GM21526 (cell line): ENCODE results near the gene ICAM3.
"Not testable (repeated sequence)": the region's sequence is repeated elsewhere in the genome, so short reads cannot be mapped to it uniquely, and the experiment has no call there.

Experiments used
- ATAC-seq: cut with Tn5 transposase; IDR thresholded peaks from one replicate; pipeline ENCODE4 v1.9.1; 2021; ENCODE audit warnings: moderate library complexity; ENCODE audit not compliant: unreplicated experiment, low FRiP score

Gene ICAM3

GRCh38 chr19:10339380-10339960 lies at the start of gene ICAM3:
ICAM3 (minus strand) TSS chr19:10339624; CDS start chr19:10339614, 10 bp downstream.
- no peak for ATAC-seq

- ATAC-seq: no peak
Observed at GRCh38 chr19:10388957-10389356, 49.5 kb upstream of the ICAM3 start.

GRCh38 chr19:10384580-10384979 lies 45.2 kb upstream of the ICAM3 start:
- no peak for ATAC-seq

- ATAC-seq: not testable (repeated sequence)
Observed at GRCh38 chr19:10383223-10383499, 43.7 kb upstream of the ICAM3 start.

- ATAC-seq: peak; percentile 79
Observed at GRCh38 chr19:10380313-10381102, 41.1 kb upstream of the ICAM3 start, which contains the start of gene TYK2. TYK2 (minus strand) TSS chr19:10380572; CDS start chr19:10378406, 2,166 bp downstream.

GRCh38 chr19:10379880-10380312 lies 40.5 kb upstream of the ICAM3 start:
- peak; percentile 3 for ATAC-seq

- ATAC-seq: no peak
Observed at GRCh38 chr19:10378124-10378523, 38.7 kb upstream of the ICAM3 start.

- ATAC-seq: not testable (repeated sequence)
Observed at GRCh38 chr19:10377140-10377640, 37.8 kb upstream of the ICAM3 start.

GRCh38 chr19:10374931-10375330 lies 35.5 kb upstream of the ICAM3 start:
- no peak for ATAC-seq

GRCh38 chr19:10372690-10373089 lies 33.3 kb upstream of the ICAM3 start:
- ATAC-seq: no peak

- no peak for ATAC-seq
Observed at GRCh38 chr19:10368101-10368803, 28.8 kb upstream of the ICAM3 start.

- ATAC-seq: not testable (repeated sequence)
Observed at GRCh38 chr19:10366950-10367512, 27.6 kb upstream of the ICAM3 start.

GRCh38 chr19:10365518-10365917 lies 26.1 kb upstream of the ICAM3 start:
- ATAC-seq: no peak

GRCh38 chr19:10364644-10365043 lies 25.2 kb upstream of the ICAM3 start:
- no peak for ATAC-seq

- ATAC-seq: no peak
Observed at GRCh38 chr19:10363789-10364281, 24.4 kb upstream of the ICAM3 start.

GRCh38 chr19:10362259-10362658 lies 22.8 kb upstream of the ICAM3 start:
- ATAC-seq: no peak

GRCh38 chr19:10361569-10362011 lies 22.2 kb upstream of the ICAM3 start:
- no peak for ATAC-seq

- ATAC-seq: no peak
Observed at GRCh38 chr19:10356431-10356830, 17.0 kb upstream of the ICAM3 start.

- no peak for ATAC-seq
Observed at GRCh38 chr19:10353793-10354391, 14.5 kb upstream of the ICAM3 start.
